PFSK-1 (cell line): ENCODE data around the gene TOLLIP.

Source experiments
- FOXP2 ChIP-seq: optimal IDR thresholded peaks from 2 replicates; pipeline ENCODE3; 2011; ENCODE audit warnings: borderline replicate concordance, control low read depth, inconsistent platforms; ENCODE audit not compliant: insufficient read depth; ENCODE audit errors: extremely low read length, extremely low read depth
- POLR2AphosphoS5 ChIP-seq: IDR thresholded peaks from 2 replicates; pipeline ENCODE4 v1.6.1; 2012; ENCODE audit warnings: low read depth, mild to moderate bottlenecking, control low read depth, low read length, moderate library complexity
- REST ChIP-seq, 2 experiments: IDR thresholded peaks; 2 replicates each; pipeline versions ENCODE4 v1.6.1 to v1.8.0; 2011 to 2012; ENCODE audit warnings: low read depth in 2 of 2, low read length in 2 of 2, control low read depth in 1 of 2, inconsistent platforms in 1 of 2, mild to moderate bottlenecking in 1 of 2, moderate library complexity in 1 of 2; ENCODE audit not compliant: insufficient read depth in 1 of 2
- SIN3A ChIP-seq: IDR thresholded peaks from 2 replicates; pipeline ENCODE4 v1.6.1; 2012; ENCODE audit warnings: mild to moderate bottlenecking, low read length, moderate library complexity, borderline replicate concordance; ENCODE audit not compliant: insufficient read depth
- TAF1 ChIP-seq: IDR thresholded peaks from 2 replicates; pipeline ENCODE4 v1.6.1; 2012; ENCODE audit warnings: low read length, control low read depth, borderline replicate concordance; ENCODE audit not compliant: insufficient read depth

DNA sequence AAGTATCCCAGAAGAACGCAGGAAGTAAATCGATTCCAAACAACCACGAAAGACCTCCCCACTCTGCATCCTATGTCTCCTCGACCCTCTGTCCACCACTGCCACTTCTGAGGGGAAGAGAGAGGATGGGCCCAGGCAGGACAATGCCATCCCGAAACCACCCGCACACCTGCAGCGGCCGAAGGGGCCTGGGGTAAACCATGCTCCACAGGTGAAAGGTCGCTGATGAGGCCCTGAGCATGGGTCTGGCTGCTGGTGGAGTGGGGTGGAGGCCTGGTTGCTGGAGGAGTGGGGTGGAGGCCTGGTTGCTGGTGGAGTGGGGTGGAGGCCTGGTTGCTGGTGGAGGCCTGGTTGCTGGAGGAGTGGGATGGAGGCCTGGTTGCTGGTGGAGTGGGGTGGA lies 13.1 kb downstream of the TOLLIP start:
- no peak for TF ChIP-seq REST (IDR thresholded peaks at IDR 0.05; ENCODE audit: insufficient read depth in 1 of 2, low read depth in 2 of 2, low read length in 2 of 2)
- TF ChIP-seq POLR2AphosphoS5: no peak
- TF ChIP-seq SIN3A: no peak
- no peak for TF ChIP-seq TAF1
- TF ChIP-seq FOXP2: no peak
